ENCODE results near the gene GIN1.
"Not testable (repeated sequence)": the region's sequence is repeated elsewhere in the genome, so short reads cannot be mapped to it uniquely, and the experiment has no call there.

GIN1 gene, protein sequence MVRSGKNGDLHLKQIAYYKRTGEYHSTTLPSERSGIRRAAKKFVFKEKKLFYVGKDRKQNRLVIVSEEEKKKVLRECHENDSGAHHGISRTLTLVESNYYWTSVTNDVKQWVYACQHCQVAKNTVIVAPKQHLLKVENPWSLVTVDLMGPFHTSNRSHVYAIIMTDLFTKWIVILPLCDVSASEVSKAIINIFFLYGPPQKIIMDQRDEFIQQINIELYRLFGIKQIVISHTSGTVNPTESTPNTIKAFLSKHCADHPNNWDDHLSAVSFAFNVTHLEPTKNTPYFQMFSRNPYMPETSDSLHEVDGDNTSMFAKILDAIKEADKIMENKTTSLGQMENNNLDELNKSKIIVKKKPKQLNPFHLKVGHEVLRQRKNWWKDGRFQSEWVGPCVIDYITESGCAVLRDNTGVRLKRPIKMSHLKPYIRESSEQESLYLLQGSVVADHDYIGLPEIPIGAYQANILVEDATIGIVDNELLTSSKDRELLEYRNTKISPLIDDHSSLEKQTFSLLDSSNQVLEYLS

DNA sequence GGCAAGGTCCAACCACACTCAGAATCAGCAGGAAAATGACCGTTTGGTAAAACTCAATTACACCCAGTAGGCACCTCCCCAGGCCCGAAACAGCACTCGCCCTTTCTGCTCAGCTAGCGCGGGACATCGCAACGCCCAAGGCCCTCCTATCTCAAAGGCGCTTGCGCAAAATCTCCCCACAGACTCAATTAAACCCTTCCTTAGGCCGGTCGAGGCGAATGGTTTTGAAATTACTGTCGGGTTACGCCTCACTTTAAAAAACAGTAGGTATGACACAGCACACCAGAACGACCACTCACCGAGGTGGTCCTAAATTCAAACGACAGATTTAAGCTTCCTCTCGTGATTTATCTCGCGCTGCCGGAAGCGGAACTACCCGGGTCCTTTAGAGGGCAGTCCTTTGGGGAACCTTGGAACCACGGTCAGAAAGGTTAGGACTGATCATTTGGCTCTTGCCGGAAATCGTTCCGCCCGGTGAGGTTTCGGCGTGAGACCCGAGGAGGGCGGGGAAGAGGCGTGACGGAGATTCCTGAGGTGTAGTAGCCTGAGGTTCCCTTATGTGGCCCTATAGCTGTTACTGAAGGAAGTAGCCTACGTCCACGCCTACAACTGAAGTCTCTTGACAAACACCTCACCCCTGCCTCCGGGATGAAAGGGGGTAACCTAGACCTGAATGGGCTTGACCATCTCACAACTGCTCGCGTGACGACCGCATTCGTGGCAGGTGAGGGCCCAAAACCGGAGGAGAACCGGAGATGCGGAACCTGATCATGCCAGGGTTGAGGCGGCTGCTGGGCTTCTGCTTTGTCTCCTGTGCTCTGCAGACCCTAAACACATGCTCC is at the start of gene GIN1, which contains the start of gene PPIP5K2:
Gene GIN1 (minus strand): TSS at position 374 of the 842 bp plus-strand sequence. CDS start 11,431 bp downstream, outside the sequence.
Gene PPIP5K2 (plus strand): TSS at position 537 of the 842 bp plus-strand sequence. CDS start 9,289 bp downstream, outside the sequence.
- DNase-seq, result peak; percentile 99

DNA sequence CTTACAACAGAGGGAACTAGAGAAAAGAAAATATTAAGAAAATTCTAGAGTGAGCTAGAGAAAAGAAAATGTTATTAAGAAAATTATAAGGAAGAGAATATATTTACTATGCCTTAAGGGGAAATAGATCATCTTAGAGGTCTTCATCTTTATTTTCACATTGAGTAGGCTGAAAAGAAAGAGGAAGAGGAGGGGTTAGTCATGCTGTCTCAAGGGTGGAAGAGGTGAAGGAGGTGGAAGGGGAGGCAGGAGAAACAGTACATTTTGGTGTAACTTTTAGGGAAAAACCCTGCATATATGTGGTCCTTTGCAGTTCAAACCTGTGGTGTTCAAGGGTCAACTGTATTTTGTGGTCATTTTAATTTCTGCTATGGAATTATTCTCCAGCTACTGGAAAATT is 46.8 kb upstream of the GIN1 start:
- DNase-seq, result no peak

DNA sequence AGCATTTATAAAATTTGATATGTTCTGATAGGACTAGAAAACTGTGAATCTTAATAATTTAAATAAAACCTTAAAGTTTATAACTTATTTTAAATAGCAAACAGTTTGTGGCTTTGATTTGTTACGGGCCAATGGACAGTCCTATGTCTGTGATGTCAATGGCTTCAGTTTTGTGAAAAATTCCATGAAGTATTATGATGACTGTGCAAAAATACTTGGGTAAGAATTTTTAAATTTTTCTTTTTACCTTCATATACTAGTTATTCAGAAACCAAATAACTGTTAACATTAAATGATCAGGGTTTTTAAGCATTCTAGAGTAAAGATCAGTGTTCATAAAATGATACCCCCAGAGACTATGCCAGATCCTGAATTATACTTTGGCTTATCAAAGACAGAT is 31.2 kb upstream of the GIN1 start:
- DNase-seq, result no peak

DNA sequence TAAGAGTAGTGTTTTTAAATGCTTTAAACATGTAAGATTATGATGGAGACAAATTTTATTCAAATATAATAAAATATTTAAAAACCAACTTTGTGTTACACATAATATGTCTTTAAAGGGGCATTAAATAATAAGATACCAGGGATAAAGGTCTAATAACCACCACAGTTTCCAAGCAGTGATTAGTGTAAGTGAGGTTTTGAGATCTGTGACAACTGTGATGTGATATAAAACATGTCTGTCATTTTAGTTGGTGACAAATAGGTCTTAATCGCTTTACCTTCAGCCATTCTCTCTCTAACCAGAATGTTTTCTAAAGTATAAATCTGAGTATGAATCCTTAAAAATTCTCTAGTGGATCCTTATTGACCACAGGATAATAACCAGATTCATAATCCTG is 28.3 kb upstream of the GIN1 start:
- DNase-seq, result no peak

DNA sequence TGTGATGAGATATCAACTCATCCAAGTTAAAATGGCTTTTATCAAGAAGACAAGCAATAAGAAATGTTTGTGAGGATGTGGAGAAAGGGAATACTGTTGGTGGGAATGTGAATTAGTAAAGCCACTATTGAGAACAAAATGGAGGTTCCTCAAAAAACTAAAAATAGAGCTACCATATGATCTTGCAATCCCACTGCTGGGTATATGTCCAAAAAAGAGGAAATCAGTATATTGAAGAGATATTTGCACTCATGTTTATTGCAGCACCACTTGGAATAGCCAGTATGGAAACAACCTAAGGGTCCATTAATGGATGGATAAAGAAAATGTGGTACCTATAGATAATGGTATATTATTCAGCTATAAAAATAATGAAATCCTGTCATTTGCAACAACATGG is 25.3 kb upstream of the GIN1 start:
- peak; percentile 22 for DNase-seq

DNA sequence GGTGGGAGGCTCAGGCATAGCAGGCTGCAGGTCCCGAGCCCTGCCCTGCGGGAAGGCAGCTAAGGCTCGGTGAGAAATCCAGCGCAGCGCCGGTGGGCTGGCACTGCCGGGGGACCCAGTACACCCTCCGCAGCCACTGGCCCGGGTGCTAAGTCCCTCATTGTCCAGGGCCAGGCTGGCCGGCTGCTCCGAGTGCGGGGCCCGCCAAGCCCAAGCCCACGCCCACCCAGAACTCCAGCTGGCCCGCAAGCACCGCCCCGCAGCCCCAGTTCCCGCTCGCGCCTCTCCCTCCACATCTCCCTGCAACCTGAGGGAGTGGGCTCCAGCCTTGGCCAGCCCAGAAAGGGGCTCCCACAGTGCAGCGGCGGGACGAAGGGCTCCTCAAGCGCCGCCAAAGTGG is 22.2 kb upstream of the GIN1 start:
- not testable (repeated sequence) for DNase-seq

DNA sequence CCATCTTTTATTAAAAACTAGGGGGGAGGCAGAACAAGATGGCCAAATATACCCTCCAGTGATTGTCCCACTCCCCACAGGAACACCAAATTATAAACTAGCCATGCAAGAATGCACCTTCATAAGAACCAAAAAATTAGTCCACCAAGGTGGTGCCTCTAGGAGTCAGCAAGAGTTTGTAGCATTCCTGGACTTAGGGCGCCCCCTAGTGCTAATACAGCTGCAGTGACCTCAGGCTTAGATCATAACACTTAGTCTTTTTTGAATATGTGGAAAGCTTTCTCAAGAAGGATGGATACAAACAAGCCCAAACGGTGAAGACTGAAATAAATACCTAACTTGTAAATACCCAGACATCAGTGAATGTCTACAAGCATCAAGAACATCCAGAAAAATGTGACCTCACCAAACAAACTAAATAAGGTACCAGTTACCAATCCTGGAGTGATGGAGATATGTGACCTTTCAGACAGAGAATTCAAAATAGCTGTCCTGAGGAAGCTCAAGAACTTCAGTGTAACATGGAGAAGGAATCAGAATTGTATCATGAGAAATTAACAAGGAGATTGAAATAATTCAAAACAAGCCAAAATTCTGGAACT is 19.4 kb upstream of the GIN1 start:
- peak; percentile 86 for DNase-seq

DNA sequence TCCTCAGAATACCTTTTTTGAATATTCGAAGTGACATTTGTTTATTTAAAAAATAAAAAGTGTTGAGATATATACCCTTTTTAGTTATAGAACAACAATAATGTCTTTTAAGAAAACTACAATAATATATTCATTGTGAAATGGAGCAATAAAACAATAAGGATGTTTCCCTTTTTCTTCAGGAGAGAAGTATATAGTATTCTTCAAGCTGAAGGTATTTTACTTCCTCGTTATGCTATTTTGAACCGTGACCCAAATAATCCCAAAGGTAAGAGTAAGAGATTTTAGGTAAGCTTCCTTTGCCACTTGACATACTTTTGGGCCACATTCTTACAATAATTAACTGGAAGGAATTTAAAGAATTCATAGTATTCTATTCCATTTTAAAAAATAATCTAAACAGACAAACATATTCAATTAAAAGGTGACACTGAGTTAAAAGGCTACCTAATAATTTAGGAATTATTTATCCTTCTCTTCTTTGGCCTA is 18.3 kb upstream of the GIN1 start:
- no peak for DNase-seq

DNA sequence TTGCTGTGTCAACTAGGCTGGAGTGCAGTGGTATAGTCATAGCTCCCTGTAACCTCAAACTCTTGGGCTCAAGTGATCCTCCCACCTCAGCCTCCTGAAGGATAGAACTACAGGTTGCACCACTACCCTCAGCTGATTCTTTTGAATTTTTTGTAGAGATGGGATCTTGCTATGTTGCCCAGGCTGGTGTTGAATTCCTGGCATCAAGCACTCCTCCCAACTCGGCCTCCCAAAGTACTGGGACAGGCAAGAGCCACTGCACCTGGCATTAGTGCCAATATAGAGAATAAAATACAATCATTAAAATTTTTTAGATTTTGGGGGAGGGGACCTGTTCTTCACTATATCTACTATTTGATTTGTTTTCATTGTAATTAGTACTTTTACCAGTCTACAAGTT is 15.5 kb upstream of the GIN1 start:
- no peak for DNase-seq

DNA sequence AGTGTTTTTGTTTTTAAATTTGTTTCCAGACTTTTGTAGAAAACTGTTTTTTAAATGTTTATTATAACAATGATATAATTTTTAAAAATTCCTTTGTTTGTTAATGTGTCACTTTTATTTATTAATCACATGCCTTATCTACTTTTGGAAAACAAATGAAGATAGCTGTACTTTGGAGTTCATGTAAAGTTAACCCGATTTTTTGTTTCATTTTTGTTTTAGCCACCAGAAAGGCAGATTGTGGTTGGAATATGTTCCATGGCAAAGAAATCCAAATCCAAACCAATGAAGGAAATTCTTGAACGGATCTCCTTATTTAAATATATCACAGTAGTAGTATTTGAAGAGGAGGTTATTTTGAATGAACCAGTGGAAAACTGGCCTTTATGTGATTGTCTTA is 13.3 kb upstream of the GIN1 start:
- DNase-seq, result no peak

DNA sequence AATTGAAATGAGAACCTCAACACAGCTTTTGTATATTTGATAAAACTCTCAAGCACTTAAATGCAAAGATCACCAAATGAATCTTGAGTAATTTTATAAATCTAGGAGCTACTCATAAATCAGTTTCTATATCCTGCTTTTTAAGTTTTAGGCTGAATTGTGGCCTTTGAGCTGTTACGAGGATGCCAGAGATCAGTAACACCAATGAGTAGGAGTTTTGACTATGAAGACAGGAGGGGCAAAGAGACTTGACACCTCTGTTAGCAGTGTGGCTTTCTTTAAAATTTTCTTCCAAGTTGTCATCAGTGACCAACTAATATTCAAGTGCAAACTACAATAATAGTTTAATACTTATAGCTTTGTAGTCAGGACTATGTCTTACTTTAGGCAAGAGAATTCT is 12.7 kb upstream of the GIN1 start:
- no peak for DNase-seq

DNA sequence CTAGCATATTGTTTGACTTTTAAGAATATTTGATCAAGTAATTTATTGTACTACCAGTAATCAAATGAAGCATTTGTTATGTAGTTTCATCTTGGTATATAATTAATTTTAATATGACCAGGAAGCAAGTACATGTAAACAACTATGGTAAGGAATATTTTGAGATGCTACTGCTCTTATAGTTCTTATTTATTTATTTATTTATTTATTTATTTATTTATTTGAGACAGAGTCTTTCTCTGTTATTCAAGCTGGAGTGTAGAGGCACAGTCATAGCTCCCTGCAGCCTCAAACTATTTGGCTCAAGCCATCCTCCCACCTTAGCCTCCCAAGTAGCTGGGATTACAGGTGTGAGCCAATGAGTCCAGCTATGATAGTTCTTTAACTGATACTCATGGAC is 8.3 kb upstream of the GIN1 start:
- DNase-seq, result no peak

DNA sequence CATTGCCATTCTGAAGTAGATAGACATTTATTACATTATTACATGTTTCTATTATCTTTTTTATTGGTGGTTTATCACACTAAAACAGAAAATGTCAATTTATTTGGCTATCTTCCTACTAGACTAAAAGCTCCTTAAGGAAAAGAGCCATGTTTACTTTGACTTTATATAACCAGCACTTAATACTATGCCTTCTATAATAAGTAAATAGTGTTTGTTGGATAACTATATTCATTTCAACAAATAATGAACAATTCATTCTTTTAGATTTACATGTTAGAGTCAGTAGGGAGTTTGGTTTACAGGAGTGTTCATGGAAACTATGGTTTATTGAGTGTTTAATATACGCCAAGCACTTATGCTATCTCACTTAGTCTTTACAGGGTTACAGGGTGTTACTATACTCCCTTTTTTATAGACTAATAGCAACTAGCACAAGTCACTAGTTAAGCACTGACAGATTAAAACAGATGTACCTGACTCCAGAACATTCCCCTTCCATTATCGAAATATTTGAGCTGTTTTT is 7.4 kb upstream of the GIN1 start:
- DNase-seq, result no peak

DNA sequence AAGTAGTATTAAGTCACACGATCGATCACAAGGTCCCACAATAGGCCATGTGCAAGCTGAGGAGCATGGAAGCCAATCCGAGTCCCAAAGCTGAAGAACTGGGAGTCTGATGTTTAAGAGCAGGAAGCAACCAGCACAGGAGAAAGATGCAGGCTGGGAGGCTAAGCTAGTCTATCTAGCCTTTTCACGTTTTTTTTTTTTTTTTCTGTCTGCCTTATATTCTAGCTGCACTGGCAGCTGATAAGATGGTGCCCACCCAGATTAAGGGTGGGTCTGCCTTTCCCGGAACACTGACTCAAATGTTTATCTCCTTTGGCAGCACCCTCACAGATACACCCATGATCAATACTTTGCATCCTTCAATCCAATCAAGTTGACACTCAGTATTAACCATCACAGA is 6.6 kb upstream of the GIN1 start:
- DNase-seq, result peak; percentile 55

DNA sequence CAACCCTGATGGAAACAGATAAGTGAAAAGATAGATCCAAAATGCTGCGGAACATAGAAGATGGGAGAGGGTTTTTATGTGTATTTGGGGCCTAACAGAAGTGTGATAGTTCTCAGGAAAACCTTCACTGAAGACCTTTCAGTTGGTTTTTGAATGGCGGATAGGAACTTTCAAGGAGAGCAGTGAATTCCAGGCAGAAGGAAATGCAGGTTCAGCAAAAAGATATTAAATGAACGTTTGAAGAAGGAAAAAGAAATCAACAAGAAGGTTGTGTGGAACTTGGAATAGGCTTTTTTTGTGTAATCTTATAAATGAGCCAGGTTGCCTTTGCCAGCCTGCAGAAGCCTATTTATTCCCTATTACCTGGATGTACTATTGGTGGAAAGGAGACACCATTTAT is 2.3 kb upstream of the GIN1 start:
- DNase-seq, result no peak

DNA sequence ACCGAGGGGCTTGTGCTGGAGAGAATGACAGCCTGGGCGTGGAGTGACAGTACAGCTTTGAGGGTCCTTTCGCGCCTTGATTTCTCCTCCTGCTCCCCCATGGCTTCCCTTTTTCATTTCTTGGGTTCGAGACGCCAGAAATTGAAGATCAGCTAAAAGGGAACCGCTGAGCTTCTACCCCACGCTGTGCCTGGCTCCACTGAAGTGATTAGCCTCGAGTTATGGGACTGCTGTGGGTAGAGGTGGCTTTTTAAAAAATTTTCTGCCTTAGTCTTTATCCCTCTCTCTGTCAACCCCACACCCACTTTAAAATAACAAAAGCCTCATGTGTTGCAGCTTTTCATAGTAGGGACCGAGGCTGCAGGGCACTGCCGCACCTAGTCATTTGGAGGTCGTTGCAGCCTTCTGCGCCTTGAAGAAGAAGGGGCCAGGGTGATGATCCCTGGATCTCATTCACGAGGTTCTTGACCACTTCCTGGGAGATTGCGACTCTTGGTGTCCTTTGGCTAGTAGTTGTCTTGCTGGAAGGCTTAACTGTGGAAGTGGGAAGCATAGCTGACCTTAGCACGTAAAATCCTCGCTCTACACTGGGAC is 766 bp upstream of the GIN1 start:
- peak; percentile 72 for DNase-seq

DNA sequence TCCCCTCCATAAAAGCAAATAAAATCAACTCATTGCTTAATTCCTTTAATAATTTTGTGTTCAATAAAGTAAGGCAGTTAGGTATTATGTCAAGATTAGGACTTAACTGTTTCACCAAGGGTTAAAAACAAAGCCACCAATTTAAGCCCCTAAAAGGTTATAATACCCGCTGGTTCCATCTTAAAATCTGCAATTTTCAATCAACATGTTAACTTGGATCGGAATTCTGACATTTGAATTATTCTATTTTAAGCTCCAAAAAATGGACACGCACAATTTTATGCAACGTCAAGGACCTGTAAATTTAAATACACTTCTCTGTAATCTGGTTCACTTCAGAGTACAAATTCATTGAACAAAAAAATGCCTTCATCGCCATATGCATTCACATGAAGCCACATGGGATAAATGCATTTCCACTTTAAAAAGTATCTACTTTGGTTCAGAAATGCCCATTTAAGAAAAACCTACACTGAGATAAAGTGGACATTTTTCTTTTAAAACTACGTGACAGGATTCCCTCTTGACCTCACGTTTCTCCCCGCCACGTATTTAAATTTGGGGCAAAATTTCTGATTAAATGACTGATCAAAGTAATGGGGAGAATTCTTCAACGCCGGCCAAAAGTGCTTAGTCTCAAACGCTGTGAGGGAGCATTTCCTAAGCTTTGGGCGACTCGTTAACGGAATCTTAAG is 721 bp downstream of the GIN1 start:
- DNase-seq, result peak; percentile 82

DNA sequence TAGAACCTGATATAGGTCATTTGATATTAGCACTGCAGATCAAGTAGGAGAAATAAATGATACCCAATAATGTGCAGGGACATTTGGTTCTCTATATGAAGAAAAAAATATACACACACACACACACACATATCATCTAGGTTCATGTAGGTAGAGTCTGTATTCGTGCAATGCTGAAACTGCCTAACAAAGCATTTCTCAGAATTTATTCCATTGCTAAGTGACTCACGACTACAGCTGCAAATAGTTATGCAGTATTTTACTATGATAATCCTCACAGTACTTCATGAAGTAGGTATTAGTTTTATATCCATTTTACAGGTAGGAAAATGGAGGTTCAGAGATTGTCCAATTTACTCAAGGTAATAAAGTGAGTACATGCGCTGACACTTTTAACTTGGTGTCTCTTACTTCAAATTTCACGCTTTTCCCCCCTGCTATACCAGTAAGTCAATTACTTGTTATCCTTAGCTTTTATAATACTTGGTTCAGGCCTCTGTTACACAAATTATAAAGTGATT is 2.4 kb downstream of the GIN1 start:
- DNase-seq, result peak; percentile 48

DNA sequence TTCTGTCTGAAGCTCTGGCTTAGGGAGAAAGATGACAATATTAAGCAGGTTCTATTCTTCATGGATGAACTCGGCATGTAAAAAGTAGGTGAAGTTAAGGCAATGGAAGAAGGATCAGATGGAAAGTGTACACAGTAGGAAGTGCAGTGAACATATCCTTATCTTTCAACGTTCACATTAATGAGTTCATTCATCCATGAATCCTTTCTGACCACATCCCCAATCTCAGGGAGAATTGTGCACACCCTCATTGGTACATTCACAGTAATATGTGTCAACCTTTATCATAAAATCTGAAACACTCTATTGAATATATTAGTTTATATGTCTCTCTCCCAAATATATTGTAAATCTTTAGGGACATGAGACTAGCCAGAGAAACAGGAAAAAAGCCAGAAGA is 5.5 kb downstream of the GIN1 start:
- peak; percentile 71 for DNase-seq

DNA sequence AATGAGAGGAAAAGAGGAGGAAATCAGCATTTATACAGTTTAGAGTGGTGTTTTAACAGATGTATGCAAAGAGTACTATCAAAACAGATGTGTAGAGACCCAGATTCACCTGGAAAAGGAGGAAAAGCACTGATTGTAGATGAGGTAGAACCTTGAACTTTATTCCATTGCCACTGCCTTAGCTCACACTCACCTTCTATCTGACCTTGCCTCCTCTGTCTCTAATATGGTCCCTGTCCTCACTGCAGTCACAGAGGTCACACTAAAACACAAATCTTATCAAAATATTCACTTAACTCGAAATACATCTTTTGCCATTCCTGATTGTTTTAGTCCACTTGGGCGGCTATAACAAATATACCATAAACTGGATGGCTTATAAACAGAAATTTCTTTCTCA is 7.0 kb downstream of the GIN1 start:
- no peak for DNase-seq

DNA sequence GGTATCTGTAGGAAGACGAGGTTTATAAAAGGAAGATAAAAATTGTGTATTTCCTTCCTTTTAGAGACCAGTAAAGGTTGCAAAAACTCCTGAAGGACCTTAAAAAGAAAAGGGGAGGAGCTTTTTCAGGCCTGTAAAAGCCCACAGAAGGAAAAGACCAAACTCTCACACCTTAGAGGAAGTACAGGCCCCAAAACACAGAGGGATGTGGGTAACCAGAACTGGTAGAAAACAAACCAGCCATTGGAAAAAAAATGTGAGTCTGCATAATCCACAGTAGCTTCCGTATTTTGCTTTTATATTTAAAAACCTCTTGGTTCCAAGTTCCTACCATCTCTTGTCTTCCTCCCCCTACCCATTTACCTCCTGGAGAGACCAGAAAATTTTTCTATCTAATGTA is 8.5 kb downstream of the GIN1 start:
- DNase-seq, result peak; percentile 84

DNA sequence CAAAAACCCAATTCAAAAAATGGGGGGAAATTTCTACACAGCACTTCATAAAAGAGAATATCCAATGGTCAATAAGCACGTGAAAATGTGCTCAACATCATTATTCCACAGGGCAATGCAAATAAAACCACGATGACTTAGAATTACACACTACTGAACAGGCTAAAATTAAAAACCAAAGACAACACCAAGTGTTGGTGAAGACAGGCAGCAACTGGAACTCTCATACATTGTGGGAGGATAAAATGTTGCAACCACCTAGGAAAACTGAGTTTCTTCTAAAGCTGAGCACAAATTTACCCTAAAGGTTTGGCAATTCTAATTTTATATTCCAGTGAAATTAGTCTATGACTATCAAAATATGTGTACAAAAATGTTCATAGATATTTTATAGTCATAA is 9.5 kb downstream of the GIN1 start:
- DNase-seq, result peak; percentile 44
